Osteocyte (in vitro differentiated cells): ENCODE results near the gene FAM98B. TPM values are rescaled to one million over a fixed set of nuclear protein-coding genes. Genes with fewer than 3 reads are reported as not detected.

ENCODE experiments used
- DNase-seq: peaks from one replicate; pipeline ENCODE4 v3.0.0; 2021; ENCODE audit warnings: mixed read lengths; ENCODE audit not compliant: unreplicated experiment; ENCODE audit errors: extremely low spot score
- H3K27ac Mint-ChIP-seq: one replicate; pipeline ENCODE4 v1.8.0; 2021; ENCODE audit warnings: mild to moderate bottlenecking, mixed read lengths; ENCODE audit not compliant: unreplicated experiment
- H3K27me3 Mint-ChIP-seq: one replicate; pipeline ENCODE4 v1.8.0; 2021; ENCODE audit warnings: mixed read lengths; ENCODE audit not compliant: unreplicated experiment
- H3K36me3 Mint-ChIP-seq: one replicate; pipeline ENCODE4 v1.8.0; 2021; ENCODE audit warnings: mixed read lengths; ENCODE audit not compliant: unreplicated experiment
- H3K4me1 Mint-ChIP-seq: one replicate; pipeline ENCODE4 v1.8.0; 2021; ENCODE audit warnings: mixed read lengths; ENCODE audit not compliant: unreplicated experiment
- H3K4me3 Mint-ChIP-seq: one replicate; pipeline ENCODE4 v1.8.0; 2021; ENCODE audit warnings: mild to moderate bottlenecking, moderate library complexity, mixed read lengths; ENCODE audit not compliant: unreplicated experiment
- H3K9me3 Mint-ChIP-seq: one replicate; pipeline ENCODE4 v1.8.0; 2021; ENCODE audit warnings: mixed read lengths; ENCODE audit not compliant: unreplicated experiment
- CTCF ChIP-seq: fragments of 200-600 bp; sonication (generic); IDR thresholded peaks from 2 replicates; pipeline ENCODE4 v1.5.0; 2021; ENCODE audit warnings: antibody characterized with exemption, mild to moderate bottlenecking, moderate library complexity
- total RNA-seq: library from RNA; stranded (reverse); gene quantifications from 2 replicates; pipeline ENCODE4 v1.2.1, GENCODE V29; 2021

The FAM98B gene
- total RNA-seq, 1 donor from 2014 or later = 19.3 TPM

- Mint-ChIP-seq H3K9me3 (no peaks in the 10 kb centered on the region), H3K36me3 (no peaks in the 10 kb centered on the region), H3K4me3 (no peak overlapping the region), H3K4me1 (no peaks in the 10 kb centered on the region), H3K27ac (no peak overlapping the region), H3K27me3 (peaks cover 49% of the 10 kb centered on the region)
- TF ChIP-seq CTCF = peak; percentile 73
- DNase-seq = no peak
These were observed 39.6 kb upstream of the FAM98B start for GRCh38 chr15:38414357-38414756.

GRCh38 chr15:38421069-38421690, 32.7 kb upstream of the FAM98B start:
- Mint-ChIP-seq H3K27me3 (peaks cover 44% of the 10 kb centered on the region), H3K9me3 (peaks cover 10% of the 10 kb centered on the region), H3K36me3 (no peaks in the 10 kb centered on the region), H3K4me1 (no peaks in the 10 kb centered on the region), H3K4me3 (no peak overlapping the region), H3K27ac (no peak overlapping the region)
- no peak for TF ChIP-seq CTCF
- no peak for DNase-seq

GRCh38 chr15:38424101-38424552, 29.8 kb upstream of the FAM98B start:
- no peak for DNase-seq
- H3K9me3 Mint-ChIP-seq = peaks cover 10% of the 10 kb centered on the region
- no peak for TF ChIP-seq CTCF
- no peak overlapping the region for H3K4me3 Mint-ChIP-seq
- no peaks in the 10 kb centered on the region for H3K36me3 Mint-ChIP-seq
- H3K27me3 Mint-ChIP-seq = peaks cover 35% of the 10 kb centered on the region
- H3K4me1 Mint-ChIP-seq = no peaks in the 10 kb centered on the region
- no peak overlapping the region for H3K27ac Mint-ChIP-seq

GRCh38 chr15:38425269-38425668, 28.7 kb upstream of the FAM98B start:
- H3K4me3 Mint-ChIP-seq = no peak overlapping the region
- peaks cover 35% of the 10 kb centered on the region for H3K27me3 Mint-ChIP-seq
- no peaks in the 10 kb centered on the region for H3K4me1 Mint-ChIP-seq
- H3K36me3 Mint-ChIP-seq = no peaks in the 10 kb centered on the region
- TF ChIP-seq CTCF = no peak
- no peak overlapping the region for H3K27ac Mint-ChIP-seq
- peaks cover 10% of the 10 kb centered on the region for H3K9me3 Mint-ChIP-seq
- no peak for DNase-seq

GRCh38 chr15:38427380-38427779, 26.5 kb upstream of the FAM98B start:
- DNase-seq = no peak
- no peaks in the 10 kb centered on the region for H3K4me1 Mint-ChIP-seq

More at GRCh38 chr15:38427380-38427779, 26.5 kb upstream of the FAM98B start:
- H3K4me3 Mint-ChIP-seq = no peak overlapping the region
- H3K9me3 Mint-ChIP-seq = peaks cover 10% of the 10 kb centered on the region
- no peaks in the 10 kb centered on the region for H3K36me3 Mint-ChIP-seq
- TF ChIP-seq CTCF = no peak
- H3K27ac Mint-ChIP-seq = no peak overlapping the region
- peaks cover 47% of the 10 kb centered on the region for H3K27me3 Mint-ChIP-seq
